Small intestine (tissue), 7 donors: ENCODE measurements around the gene PDE4D. TPM values are rescaled to one million over a fixed set of nuclear protein-coding genes. Genes with fewer than 3 reads are reported as not detected.

ENCODE experiments used
- DNase-seq, 2 donors: peaks; one replicate each; pipeline versions ENCODE4 v3.0.0 to v3.0.0-alpha.2; 2013
- FAIRE-seq: peaks from 2 replicates; lab custom pipeline; 2012; peaks lifted over from hg19 to GRCh38; lab: Jason Lieb, UNC
- H3K27ac ChIP-seq, 3 donors: one replicate each; pipeline ENCODE4 v1.5.1; 2013; ENCODE audit warnings: low read length in 2 of 3, mild to moderate bottlenecking in 2 of 3, control low read depth in 1 of 3, inconsistent platforms in 1 of 3, low read depth in 1 of 3, moderate library complexity in 1 of 3
- H3K27me3 ChIP-seq, 3 donors: one replicate each; pipeline ENCODE4 v1.6.1; 2013; ENCODE audit warnings: low read length in 3 of 3, inconsistent platforms in 1 of 3; ENCODE audit not compliant: control insufficient read depth in 3 of 3, insufficient read depth in 3 of 3
- H3K36me3 ChIP-seq, 3 donors: one replicate each; pipeline ENCODE4 v1.6.1; 2013; ENCODE audit warnings: low read length in 3 of 3, inconsistent platforms in 1 of 3, low read depth in 1 of 3, mild to moderate bottlenecking in 1 of 3, moderate library complexity in 1 of 3; ENCODE audit not compliant: control insufficient read depth in 3 of 3, insufficient read depth in 2 of 3
- H3K4me1 ChIP-seq, 3 donors: one replicate each; pipeline ENCODE4 v1.6.1; 2013; ENCODE audit warnings: low read length in 2 of 3, inconsistent platforms in 1 of 3, low read depth in 1 of 3, mild to moderate bottlenecking in 1 of 3, moderate library complexity in 1 of 3; ENCODE audit not compliant: control insufficient read depth in 3 of 3, insufficient read depth in 2 of 3
- H3K4me3 ChIP-seq, 3 donors: one replicate each; pipeline ENCODE4 v1.5.1; 2013; ENCODE audit warnings: low read length in 3 of 3, control low read depth in 1 of 3, inconsistent platforms in 1 of 3, low read depth in 1 of 3, mild to moderate bottlenecking in 1 of 3, moderate library complexity in 1 of 3
- H3K9me3 ChIP-seq, 2 donors: one replicate each; pipeline ENCODE4 v1.6.1; 2013; ENCODE audit warnings: low read depth in 1 of 2, low read length in 1 of 2; ENCODE audit not compliant: control insufficient read depth in 2 of 2, insufficient read depth in 1 of 2
- WGBS, 3 donors: extraction: QIAGEN DNeasy Blood & Tissue Kit; methylation state at CpG; one replicate each; pipeline ENCODE4 v1.1.7; 2013; 5-methylcytosine and 5-hydroxymethylcytosine counted together
- polyA plus RNA-seq, 4 donors: library from polyadenylated mRNA; stranded (reverse) in 3 of 4; unstranded in 1 of 4; fragments of 200-250 nt in 3 of 4; fragments of 120-200 nt in 1 of 4; gene quantifications; one replicate each; pipeline versions ENCODE4 v1.2.1 to v1.2.3, GENCODE V29; 2013
- donor health status: healthy with polysubstance abuse.
- donor health status: control.
- donor health status: control.
- donor health status: Bipolar disorder and iron deficiency.
- donor health status: healthy.

Gene PDE4D
- polyA plus RNA-seq, 4 donors: 2.9 to 16.2 (median 5.3) TPM

DNA sequence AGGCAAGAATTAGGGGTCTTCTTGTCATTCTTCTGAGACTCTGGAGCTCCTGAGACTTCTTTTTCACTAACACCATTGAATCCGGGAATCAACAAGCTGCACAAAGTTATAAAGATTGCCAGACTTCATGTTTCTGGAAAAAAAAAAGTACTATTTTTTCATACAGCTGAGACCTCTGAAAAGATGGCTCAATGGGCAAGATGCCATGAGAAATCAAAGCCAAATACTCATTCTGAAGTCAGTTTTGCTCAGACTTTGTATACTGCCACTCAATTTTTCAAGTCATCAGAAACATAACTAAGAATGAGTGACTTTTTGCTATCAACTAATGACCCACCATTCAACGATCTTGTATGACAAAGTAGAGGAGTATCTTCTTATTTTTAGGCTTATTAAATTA lies 798.7 kb downstream of the PDE4D start:
- FAIRE-seq (no peak), DNase-seq (no peak)
- no peaks in the 10 kb centered on the region for H3K9me3 ChIP-seq
- peaks cover 0 to 22% (median 0%) of the 10 kb centered on the region in 3 donors for H3K4me1 ChIP-seq
- no peaks in the 10 kb centered on the region for H3K36me3 ChIP-seq
- H3K4me3 ChIP-seq: no peak overlapping the region
- 39 to 63% (median 54%) methylated on average over 2 of the region's 2 CpGs for WGBS, 3 donors
- no peaks in the 10 kb centered on the region for H3K27me3 ChIP-seq
- no peak overlapping the region for H3K27ac ChIP-seq

GRCh38 chr5:59093329-59093728 lies 800.2 kb downstream of the PDE4D start:
- peak in 1 of 2 donors; percentile 23 for DNase-seq
- Histone ChIP-seq H3K36me3 (no peaks in the 10 kb centered on the region), H3K4me1 (peaks cover 0 to 18% (median 0%) of the 10 kb centered on the region in 3 donors), H3K27me3 (no peaks in the 10 kb centered on the region), H3K9me3 (no peaks in the 10 kb centered on the region), H3K4me3 (peak overlapping the region in 1 of 3 donors; percentile 48), H3K27ac (peak overlapping the region in 1 of 3 donors; percentile 47)
- no peak for FAIRE-seq
- WGBS, 3 donors: 10 to 57% (median 34%) methylated on average over 6 of the region's 6 CpGs

- H3K4me3 ChIP-seq: peak overlapping the region in 1 of 3 donors; percentile 48
- H3K36me3 ChIP-seq: no peaks in the 10 kb centered on the region
- DNase-seq (peak; percentile 14 to 22), FAIRE-seq (no peak)
- no peaks in the 10 kb centered on the region for H3K9me3 ChIP-seq
- peak overlapping the region in 1 of 3 donors; percentile 47 for H3K27ac ChIP-seq
- 13 to 42% (median 28%) methylated on average over 5 of the region's 5 CpGs for WGBS, 3 donors
- H3K4me1 ChIP-seq: peaks cover 0 to 17% (median 0%) of the 10 kb centered on the region in 3 donors
- no peaks in the 10 kb centered on the region for H3K27me3 ChIP-seq
Measured at GRCh38 chr5:59092758-59093157, 800.8 kb downstream of the PDE4D start.

DNA sequence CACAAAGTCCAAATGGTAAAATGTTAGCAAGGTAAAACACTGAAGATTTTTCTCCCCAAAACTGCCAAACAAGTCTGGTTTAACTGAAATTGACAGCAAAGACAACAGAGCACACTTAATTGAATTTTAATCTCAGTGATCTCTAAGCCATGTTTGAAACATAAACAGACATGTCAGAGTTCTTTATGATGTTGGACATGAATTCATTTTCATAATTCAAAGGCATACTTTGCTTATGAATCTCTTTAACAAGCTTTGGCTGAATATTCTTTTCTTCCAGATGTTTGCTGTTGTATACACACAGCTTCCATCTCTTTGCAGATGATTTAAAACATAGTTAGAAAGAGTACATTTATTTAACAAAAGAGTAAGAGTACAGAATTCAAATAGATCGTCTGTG lies 801.6 kb downstream of the PDE4D start:
- no peak for DNase-seq
- WGBS, 3 donors: 27 to 44% (median 43%) methylated on average over 1 of the region's 1 CpG
- Histone ChIP-seq H3K4me1 (peaks cover 0 to 9% (median 0%) of the 10 kb centered on the region in 3 donors), H3K27ac (no peak overlapping the region), H3K27me3 (no peaks in the 10 kb centered on the region), H3K36me3 (no peaks in the 10 kb centered on the region), H3K4me3 (no peak overlapping the region), H3K9me3 (no peaks in the 10 kb centered on the region)
- FAIRE-seq: no peak

- WGBS, 3 donors: 82 to 96% (median 91%) methylated on average over 6 of the region's 6 CpGs
- Histone ChIP-seq H3K9me3 (no peaks in the 10 kb centered on the region), H3K27ac (no peak overlapping the region), H3K36me3 (no peaks in the 10 kb centered on the region), H3K27me3 (no peaks in the 10 kb centered on the region), H3K4me1 (peaks cover 0 to 3% (median 0%) of the 10 kb centered on the region in 3 donors), H3K4me3 (no peak overlapping the region)
- no peak for FAIRE-seq
- DNase-seq: no peak
Measured at GRCh38 chr5:59090323-59090722, 803.2 kb downstream of the PDE4D start.

DNA sequence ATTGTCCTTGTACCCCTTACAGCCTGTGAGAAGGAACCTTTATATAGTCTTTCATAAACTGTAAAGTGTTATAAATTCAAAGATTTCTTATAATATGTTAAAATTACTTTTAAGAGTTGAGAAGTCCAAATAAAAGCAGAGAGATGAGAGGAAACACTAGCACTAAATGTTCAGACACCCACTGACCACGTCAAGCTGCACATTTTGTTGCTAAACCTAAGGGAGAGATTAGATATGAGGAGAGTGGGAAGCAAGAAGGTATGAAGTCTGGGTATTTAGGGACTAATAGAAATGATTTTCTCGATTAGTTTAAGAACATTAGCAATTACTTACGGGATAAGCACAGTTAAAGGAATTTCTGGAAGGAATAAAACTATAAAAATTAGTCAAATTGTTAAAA lies 803.8 kb downstream of the PDE4D start:
- peaks cover 0 to 3% (median 0%) of the 10 kb centered on the region in 3 donors for H3K4me1 ChIP-seq
- 82 to 86% (median 84%) methylated on average over 3 of the region's 3 CpGs for WGBS, 3 donors
- DNase-seq (no peak), FAIRE-seq (no peak)
- H3K36me3 ChIP-seq: no peaks in the 10 kb centered on the region
- no peaks in the 10 kb centered on the region for H3K9me3 ChIP-seq
- no peaks in the 10 kb centered on the region for H3K27me3 ChIP-seq
- H3K4me3 ChIP-seq: no peak overlapping the region
- no peak overlapping the region for H3K27ac ChIP-seq

DNA sequence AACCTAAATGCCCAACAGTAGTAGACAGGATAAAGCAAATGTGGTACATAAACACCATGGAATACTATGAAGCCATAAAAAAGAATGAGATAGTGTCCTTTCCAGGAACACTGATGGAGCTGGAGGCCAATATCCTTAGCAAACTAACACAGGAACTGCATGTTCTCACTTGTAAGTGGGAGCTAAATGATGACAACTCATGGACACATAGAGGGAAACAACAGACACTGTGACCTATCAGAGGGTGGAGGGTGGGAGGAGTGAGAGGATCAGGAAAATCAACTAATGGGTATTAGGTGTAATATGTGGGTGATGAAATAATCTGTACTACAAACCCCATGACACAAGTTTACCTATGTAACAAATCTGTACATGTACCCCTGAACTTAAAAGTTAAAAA lies 805.0 kb downstream of the PDE4D start:
- no peak overlapping the region for H3K27ac ChIP-seq
- H3K36me3 ChIP-seq: no peaks in the 10 kb centered on the region
- H3K4me1 ChIP-seq: peaks cover 0 to 3% (median 0%) of the 10 kb centered on the region in 3 donors
- FAIRE-seq (no peak), DNase-seq (no peak)
- no peaks in the 10 kb centered on the region for H3K9me3 ChIP-seq
- H3K4me3 ChIP-seq: no peak overlapping the region
- H3K27me3 ChIP-seq: no peaks in the 10 kb centered on the region

DNA sequence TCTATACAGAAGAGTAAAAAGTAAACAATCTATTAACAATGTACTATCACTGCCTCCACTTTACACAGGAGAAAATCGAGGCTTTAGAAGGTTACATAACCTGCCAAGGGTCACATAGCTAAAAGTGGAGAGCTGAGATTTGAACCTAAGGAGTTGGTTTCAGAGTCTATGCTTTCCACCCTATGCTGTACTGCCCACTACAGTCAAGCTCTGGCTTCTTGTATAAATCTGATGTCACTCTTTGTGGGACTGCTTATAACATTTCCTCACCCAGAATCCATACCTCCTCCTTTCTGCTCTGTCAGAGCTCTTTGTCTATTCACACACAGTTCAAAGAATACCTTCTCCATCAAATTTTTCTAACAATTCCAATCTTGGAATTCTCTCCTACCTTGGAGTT lies 807.5 kb downstream of the PDE4D start:
- FAIRE-seq: no peak
- Histone ChIP-seq H3K27ac (no peak overlapping the region), H3K9me3 (no peaks in the 10 kb centered on the region), H3K4me1 (no peaks in the 10 kb centered on the region), H3K27me3 (no peaks in the 10 kb centered on the region), H3K36me3 (no peaks in the 10 kb centered on the region), H3K4me3 (no peak overlapping the region)
- DNase-seq: no peak
- 52 to 76% (median 65%) methylated on average over 1 of the region's 1 CpG for WGBS, 3 donors

DNA sequence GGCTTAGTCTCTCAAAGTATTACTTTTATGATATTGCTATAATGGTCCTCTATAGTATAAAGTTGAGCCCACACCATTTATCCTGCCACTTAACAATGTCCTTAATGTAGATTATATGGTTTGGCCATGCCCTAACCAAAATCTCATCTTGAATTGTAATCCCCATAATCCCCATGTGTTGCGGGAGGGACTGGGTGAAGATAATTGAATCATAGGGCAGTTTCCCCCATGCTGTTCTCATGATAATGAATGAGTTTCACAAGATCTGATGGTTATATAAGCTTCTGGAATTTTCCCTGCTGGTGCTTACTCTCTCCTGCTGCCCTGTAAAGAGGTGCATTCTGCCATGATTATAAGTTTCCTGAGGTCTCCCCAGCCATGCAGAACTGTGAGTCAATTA lies 811.8 kb downstream of the PDE4D start:
- Histone ChIP-seq H3K36me3 (no peaks in the 10 kb centered on the region), H3K4me3 (no peak overlapping the region), H3K4me1 (no peaks in the 10 kb centered on the region), H3K27ac (no peak overlapping the region), H3K9me3 (no peaks in the 10 kb centered on the region), H3K27me3 (no peaks in the 10 kb centered on the region)
- FAIRE-seq: no peak
- no peak for DNase-seq
- WGBS, 3 donors: 98 to 100% (median 100%) methylated on average over 1 of the region's 1 CpG
